A673 (cell line): ENCODE measurements around the gene CHID1. TPM values are rescaled to one million over a fixed set of nuclear protein-coding genes. Genes with fewer than 3 reads are reported as not detected.

Experiments
- BruUV-seq: library from RNA; stranded (reverse); fragments of 400-500 nt; replicated peaks from 2 replicates; lab custom pipeline; 2021; lab: Mats Ljungman, UMichigan
- CTCF ChIA-PET: fragments of 300-600 bp; sonication (Branson Sonifier 250); formaldehyde crosslinking; loops from one replicate; lab custom pipeline; 2022; ENCODE audit warnings: antibody characterized with exemption; lab: Charles Lee
- POLR2A ChIA-PET: fragments of 300-600 bp; sonication (Branson Sonifier 250); formaldehyde crosslinking; loops from one replicate; lab custom pipeline; 2022; ENCODE audit warnings: antibody characterized with exemption; ENCODE audit not compliant: low non-redundant PET; lab: Charles Lee
- DNase-seq: peaks from one replicate; pipeline ENCODE4 v3.0.0-alpha.2; 2015; ENCODE audit warnings: low spot score
- H3K27ac ChIP-seq: fragments of 200-600 bp; sonication (generic); 2 replicates; pipeline ENCODE4 v1.5.1; 2016; ENCODE audit warnings: mixed run types, low read depth, mild to moderate bottlenecking, mixed read lengths, antibody characterized with exemption, low read length; ENCODE audit not compliant: poor library complexity, severe bottlenecking
- H3K27me3 ChIP-seq: fragments of 200-600 bp; sonication (generic); replicated peaks from 2 replicates; pipeline ENCODE4 v1.6.1; 2017; ENCODE audit warnings: mixed run types, low read depth, mild to moderate bottlenecking, mixed read lengths, antibody characterized with exemption, low read length; ENCODE audit not compliant: insufficient read depth, poor library complexity
- H3K36me3 ChIP-seq: fragments of 200-600 bp; sonication (generic); 2 replicates; pipeline ENCODE4 v1.6.1; 2016; ENCODE audit warnings: mixed run types, mild to moderate bottlenecking, mixed read lengths, antibody characterized with exemption, low read length; ENCODE audit not compliant: insufficient read depth, poor library complexity, severe bottlenecking
- H3K4me1 ChIP-seq: fragments of 200-600 bp; sonication (generic); 2 replicates; pipeline ENCODE4 v1.6.1; 2017; ENCODE audit warnings: mixed run types, mild to moderate bottlenecking, mixed read lengths, antibody characterized with exemption, low read length; ENCODE audit not compliant: insufficient read depth, poor library complexity, severe bottlenecking
- H3K4me3 ChIP-seq: fragments of 200-600 bp; sonication (generic); 2 replicates; pipeline ENCODE4 v1.5.1; 2016; ENCODE audit warnings: low read depth, mixed run types, mild to moderate bottlenecking, mixed read lengths, low read length; ENCODE audit not compliant: poor library complexity, severe bottlenecking
- H3K9me3 ChIP-seq: fragments of 200-600 bp; sonication (generic); 2 replicates; pipeline ENCODE4 v1.6.1; 2016; ENCODE audit warnings: mixed run types, low read depth, mild to moderate bottlenecking, mixed read lengths, antibody characterized with exemption, low read length; ENCODE audit not compliant: poor library complexity, severe bottlenecking
- EZH2 ChIP-seq: fragments of 200-600 bp; sonication (generic); IDR thresholded peaks from 2 replicates; pipeline ENCODE4 v1.6.1; 2017; ENCODE audit warnings: borderline replicate concordance, low read depth, mild to moderate bottlenecking, mixed read lengths, antibody characterized with exemption, low read length; ENCODE audit not compliant: poor library complexity, severe bottlenecking
- intact Hi-C: fragments of 100-400 bp; cut with micrococcal nuclease; formaldehyde crosslinking; loops from one replicate; pipeline ENCODE4 v1.10.0; 2022; ENCODE audit not compliant: unreplicated experiment
- total RNA-seq: library from RNA; stranded (reverse); gene quantifications from 2 replicates; pipeline ENCODE4 v1.2.3, GENCODE V29; 2021
- TF ChIP-seq, protein P1 (sequence below): fragments of 300-800, 200-600 bp; sonication (generic); conservative IDR thresholded peaks from 2 replicates; pipeline ENCODE4 v1.5.1; 2017; ENCODE audit warnings: low read depth, mild to moderate bottlenecking, antibody characterized with exemption, low read length, moderate library complexity, mixed read lengths

The CHID1 gene
- total RNA-seq, 1 experiment from 2014 or later: 105 TPM

DNA sequence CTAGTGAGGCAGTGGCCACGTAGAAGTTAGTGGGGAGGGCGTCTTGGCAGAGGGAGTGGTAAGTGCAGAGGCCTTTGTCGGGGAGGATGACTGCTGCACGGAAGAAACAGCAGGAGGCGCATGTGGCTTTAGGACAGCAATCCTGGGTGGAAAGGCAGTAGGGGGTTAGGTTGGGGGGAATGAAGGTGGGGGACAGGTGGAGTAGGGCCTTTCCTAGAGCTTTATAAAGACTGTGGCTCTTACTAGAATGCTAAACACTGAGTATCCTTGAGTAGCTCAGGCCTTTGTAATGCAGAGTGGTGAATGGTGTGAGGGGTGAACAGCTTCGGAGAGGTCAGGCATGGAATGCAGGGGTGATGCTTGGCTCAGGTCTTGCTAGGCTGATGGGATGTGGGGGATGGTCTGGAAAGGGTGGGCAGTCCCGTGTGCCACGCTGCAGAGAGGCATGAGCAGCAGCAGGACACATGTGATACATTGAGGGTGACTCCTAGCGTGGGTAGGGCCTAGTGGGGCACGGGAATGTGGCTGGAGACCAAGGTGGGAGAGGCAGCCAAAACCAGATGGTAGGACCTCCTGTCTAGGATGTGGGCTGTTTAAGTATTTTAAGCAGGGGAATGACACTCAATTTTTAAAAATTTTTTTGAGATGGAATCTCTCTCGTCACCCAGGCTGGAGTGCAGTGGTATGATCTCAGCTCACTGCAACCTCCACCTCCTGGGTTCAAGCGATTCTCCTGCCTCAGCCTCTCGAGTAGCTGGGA is 34.3 kb upstream of the CHID1 start:
- ChIA-PET CTCF (no interaction called here), POLR2A (no interaction called here)
- peaks cover 18% of the 10 kb centered on the region for H3K4me1 ChIP-seq

DNA sequence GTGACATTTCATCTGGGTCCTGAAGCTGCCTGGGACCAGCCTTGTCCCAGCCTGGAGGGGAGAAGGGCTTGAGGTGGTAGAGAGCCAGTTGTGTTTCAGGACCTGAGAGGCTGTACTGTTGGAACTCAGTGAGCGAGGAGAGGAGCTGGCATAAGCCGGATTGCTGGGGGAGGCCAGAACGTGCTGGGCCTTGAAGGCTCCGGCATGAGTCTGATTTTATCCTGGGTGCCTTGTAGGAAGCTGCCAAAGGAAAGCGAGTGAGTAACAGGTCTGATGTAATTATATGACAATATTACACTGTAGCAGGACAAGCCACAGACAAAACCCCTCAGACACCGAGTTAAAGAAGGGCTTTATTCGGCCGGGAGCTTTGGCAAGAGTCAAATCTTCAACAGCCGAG is 32.2 kb upstream of the CHID1 start:
- ChIA-PET CTCF (no interaction called here), POLR2A (interaction anchor here (0.5 kb wide), 1 partner anchor 248 kb away, joined by 5 read pairs; the partner anchor contains the start of gene DEAF1)
- H3K4me1 ChIP-seq: peaks cover 18% of the 10 kb centered on the region
- BruUV-seq: no TSS peak
- intact Hi-C loops: no loop called here
- no peak overlapping the region for H3K4me3 ChIP-seq
- no peaks in the 10 kb centered on the region for H3K9me3 ChIP-seq
- no peak for TF ChIP-seq EZH2
- TF ChIP-seq, protein P1, sequence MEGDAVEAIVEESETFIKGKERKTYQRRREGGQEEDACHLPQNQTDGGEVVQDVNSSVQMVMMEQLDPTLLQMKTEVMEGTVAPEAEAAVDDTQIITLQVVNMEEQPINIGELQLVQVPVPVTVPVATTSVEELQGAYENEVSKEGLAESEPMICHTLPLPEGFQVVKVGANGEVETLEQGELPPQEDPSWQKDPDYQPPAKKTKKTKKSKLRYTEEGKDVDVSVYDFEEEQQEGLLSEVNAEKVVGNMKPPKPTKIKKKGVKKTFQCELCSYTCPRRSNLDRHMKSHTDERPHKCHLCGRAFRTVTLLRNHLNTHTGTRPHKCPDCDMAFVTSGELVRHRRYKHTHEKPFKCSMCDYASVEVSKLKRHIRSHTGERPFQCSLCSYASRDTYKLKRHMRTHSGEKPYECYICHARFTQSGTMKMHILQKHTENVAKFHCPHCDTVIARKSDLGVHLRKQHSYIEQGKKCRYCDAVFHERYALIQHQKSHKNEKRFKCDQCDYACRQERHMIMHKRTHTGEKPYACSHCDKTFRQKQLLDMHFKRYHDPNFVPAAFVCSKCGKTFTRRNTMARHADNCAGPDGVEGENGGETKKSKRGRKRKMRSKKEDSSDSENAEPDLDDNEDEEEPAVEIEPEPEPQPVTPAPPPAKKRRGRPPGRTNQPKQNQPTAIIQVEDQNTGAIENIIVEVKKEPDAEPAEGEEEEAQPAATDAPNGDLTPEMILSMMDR: no peak
- peaks cover 4% of the 10 kb centered on the region for H3K36me3 ChIP-seq
- peak overlapping the region; percentile 77 for H3K27ac ChIP-seq
- no peak for DNase-seq
- H3K27me3 ChIP-seq: no peaks in the 10 kb centered on the region

More for the DNA sequence above, 34.3 kb upstream of the CHID1 start:
- TF ChIP-seq EZH2: no peak
- TF ChIP-seq, protein P1: 0 out of 2 replicates have a peak, but pooled peaks have one; percentile 21
- Histone ChIP-seq H3K27me3 (no peaks in the 10 kb centered on the region), H3K9me3 (no peaks in the 10 kb centered on the region), H3K36me3 (peaks cover 7% of the 10 kb centered on the region), H3K4me3 (no peak overlapping the region), H3K27ac (no peak overlapping the region)
- DNase-seq: no peak
- intact Hi-C loops: no loop called here
- no TSS peak for BruUV-seq

DNA sequence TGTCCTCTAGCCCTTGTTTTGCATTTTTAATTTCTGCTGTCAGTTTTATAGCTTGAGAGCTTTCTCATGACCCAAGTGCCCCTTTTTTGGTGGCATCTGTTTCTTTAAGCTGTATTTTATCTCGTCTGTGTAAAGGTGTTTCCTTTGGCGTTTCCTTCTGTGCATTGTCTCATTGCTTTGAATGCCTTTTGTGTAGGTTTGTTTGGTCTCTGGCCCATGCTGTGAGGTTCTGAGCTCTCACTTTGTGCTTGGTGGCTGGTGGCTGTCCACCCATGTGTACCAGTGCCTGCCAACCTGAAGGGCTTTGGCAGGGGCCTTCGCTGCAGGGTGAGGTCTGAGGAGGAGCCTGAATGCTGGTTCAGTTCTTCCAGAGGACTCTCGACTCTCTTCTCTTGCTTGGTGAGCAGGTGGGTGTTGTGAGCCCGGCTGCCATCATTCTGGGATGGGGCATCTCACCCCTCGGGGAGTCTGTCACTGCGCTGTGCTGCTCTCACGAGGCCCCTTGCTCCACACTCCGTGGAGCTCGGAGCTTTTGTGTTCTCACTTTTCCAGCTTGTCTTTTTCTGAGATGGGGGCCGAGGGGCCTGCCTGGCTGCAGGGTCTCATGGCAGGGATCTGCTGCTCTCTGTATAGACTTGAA is 30.0 kb upstream of the CHID1 start:
- CTCF ChIA-PET: interaction anchor here (0.6 kb wide), 1 partner anchor 34 kb away, joined by 5 read pairs; no protein-coding TSS in a partner anchor
- intact Hi-C loops: no loop called here
- Histone ChIP-seq H3K4me3 (no peak overlapping the region), H3K36me3 (no peaks in the 10 kb centered on the region), H3K27me3 (no peaks in the 10 kb centered on the region), H3K9me3 (no peaks in the 10 kb centered on the region), H3K4me1 (peaks cover 18% of the 10 kb centered on the region), H3K27ac (peak overlapping the region; percentile 37)
- TF ChIP-seq, protein P1: no peak
- TF ChIP-seq EZH2: no peak
- no TSS peak for BruUV-seq
- no peak for DNase-seq
- POLR2A ChIA-PET: no interaction called here
